H1 (cell line): Measurements from ENCODE around the gene TRIOBP. TPM values are rescaled to one million over a fixed set of nuclear protein-coding genes. Genes with fewer than 3 reads are reported as not detected.

Experiments used
- CTCF ChIA-PET: fragments of 300-600 bp; sonication (Branson Sonifier 250); formaldehyde crosslinking; loops from one replicate; lab custom pipeline; 2021; ENCODE audit not compliant: partially characterized antibody; lab: Charles Lee
- POLR2A ChIA-PET: fragments of 300-600 bp; sonication (Branson Sonifier 250); formaldehyde crosslinking; loops from one replicate; lab custom pipeline; 2021; ENCODE audit warnings: inconsistent platforms; ENCODE audit not compliant: partially characterized antibody; lab: Charles Lee
- DNase-seq, 2 experiments: peaks; one replicate each; pipeline versions ENCODE4 v3.0.0 to v3.0.0-alpha.2; 2010 to 2022; ENCODE audit warnings: low spot score in 2 of 2, low read depth in 1 of 2, mixed read lengths in 1 of 2
- FAIRE-seq: peaks from 2 replicates; lab custom pipeline; 2011; peaks lifted over from hg19 to GRCh38; lab: Jason Lieb, UNC
- H2AFZ ChIP-seq: 2 replicates; pipeline ENCODE4 v1.8.1; 2012; ENCODE audit warnings: low read length, inconsistent platforms
- H2AK5ac ChIP-seq: 2 replicates; pipeline ENCODE4 v1.6.1; 2013; ENCODE audit warnings: low read depth, low read length
- H2BK120ac ChIP-seq: replicated peaks from 2 replicates; pipeline ENCODE3; 2013; ENCODE audit warnings: low read depth, low read length, inconsistent platforms
- H2BK12ac ChIP-seq: 2 replicates; pipeline ENCODE4 v1.6.1; 2013; ENCODE audit warnings: low read depth, low read length
- H2BK15ac ChIP-seq: 2 replicates; pipeline ENCODE4 v1.6.1; 2013; ENCODE audit warnings: low read length
- H2BK20ac ChIP-seq: 2 replicates; pipeline ENCODE4 v1.6.1; 2013; ENCODE audit warnings: low read length
- H2BK5ac ChIP-seq: 2 replicates; pipeline ENCODE4 v1.6.1; 2013; ENCODE audit warnings: low read depth, low read length
- H3K14ac ChIP-seq: 2 replicates; pipeline ENCODE4 v1.6.1; 2013; ENCODE audit warnings: inconsistent platforms; ENCODE audit not compliant: insufficient read length
- H3K18ac ChIP-seq: 2 replicates; pipeline ENCODE4 v1.6.1; 2013; ENCODE audit warnings: low read length; ENCODE audit errors: extremely low read depth
- H3K23ac ChIP-seq: 2 replicates; pipeline ENCODE4 v1.6.1; 2013; ENCODE audit warnings: inconsistent platforms; ENCODE audit not compliant: insufficient read length
- H3K23me2 ChIP-seq: 2 replicates; pipeline ENCODE4 v1.6.1; 2013; ENCODE audit warnings: low read depth, low read length
- H3K27ac ChIP-seq: 2 replicates; pipeline ENCODE4 v1.6.1; 2011; ENCODE audit warnings: low read depth, low read length, inconsistent platforms
- H3K27me3 ChIP-seq, 4 experiments: replicated peaks in 1 of 4; 1 replicate in 1 of 4; 2 replicates in 3 of 4; pipeline versions ENCODE4 v1.6.1 to v1.8.1; 2011 to 2013; ENCODE audit warnings: low read length in 3 of 4, mild to moderate bottlenecking in 3 of 4, inconsistent platforms in 2 of 4, mixed read lengths in 2 of 4, moderate library complexity in 1 of 4; ENCODE audit not compliant: control insufficient read depth in 3 of 4, insufficient read depth in 3 of 4; ENCODE audit errors: extremely low read depth in 1 of 4
- H3K36me3 ChIP-seq, 4 experiments: 2 replicates each; pipeline versions ENCODE4 v1.6.1 to v1.8.1; 2011 to 2013; ENCODE audit warnings: mild to moderate bottlenecking in 4 of 4, low read length in 3 of 4, moderate library complexity in 2 of 4, control low read depth in 1 of 4, inconsistent platforms in 1 of 4; ENCODE audit not compliant: insufficient read depth in 4 of 4, control insufficient read depth in 2 of 4
- H3K4ac ChIP-seq: replicated peaks from 2 replicates; pipeline ENCODE3; 2013; ENCODE audit warnings: low read length, low read depth, mixed read lengths, inconsistent platforms; ENCODE audit not compliant: insufficient read length
- H3K4me1 ChIP-seq, 4 experiments: replicated peaks in 1 of 4; 1 replicate in 1 of 4; 2 replicates in 3 of 4; pipeline versions ENCODE4 v1.6.1 to v1.8.1; 2011 to 2013; ENCODE audit warnings: low read length in 3 of 4, inconsistent platforms in 2 of 4, mixed read lengths in 1 of 4; ENCODE audit not compliant: insufficient read depth in 4 of 4, control insufficient read depth in 3 of 4
- H3K4me2 ChIP-seq, 2 experiments: 2 replicates each; pipeline versions ENCODE4 v1.6.1 to v1.8.1; 2011 to 2013; ENCODE audit warnings: low read depth in 2 of 2, low read length in 2 of 2, control low read depth in 1 of 2, inconsistent platforms in 1 of 2, mild to moderate bottlenecking in 1 of 2; ENCODE audit not compliant: insufficient read depth in 1 of 2
- H3K4me3 ChIP-seq, 4 experiments: fragments of 200-600, 300-600 bp in 1 of 4; sonication (generic), shearing (Covaris generic), sonication (Bioruptor Twin) in 1 of 4; 2 replicates each; pipeline versions ENCODE4 v1.5.1 to v1.8.1; 2011 to 2016; ENCODE audit warnings: low read length in 4 of 4, low read depth in 3 of 4, control low read depth in 2 of 4, inconsistent platforms in 2 of 4, mild to moderate bottlenecking in 2 of 4, mixed read lengths in 1 of 4, moderate library complexity in 1 of 4; ENCODE audit not compliant: insufficient read depth in 2 of 4; ENCODE audit errors: extremely low read depth in 1 of 4
- H3K56ac ChIP-seq: replicated peaks from 2 replicates; pipeline ENCODE3; 2013; ENCODE audit warnings: low read depth, mild to moderate bottlenecking, mixed read lengths, low read length, inconsistent platforms; ENCODE audit not compliant: insufficient read length
- H3K79me1 ChIP-seq: 2 replicates; pipeline ENCODE4 v1.6.1; 2013; ENCODE audit warnings: low read depth, low read length, control low read depth
- H3K79me2 ChIP-seq, 2 experiments: 2 replicates each; pipeline versions ENCODE4 v1.6.1 to v1.8.1; 2012 to 2013; ENCODE audit warnings: low read length in 2 of 2, mild to moderate bottlenecking in 2 of 2, inconsistent platforms in 1 of 2; ENCODE audit not compliant: insufficient read depth in 2 of 2, control insufficient read depth in 1 of 2
- H3K9ac ChIP-seq, 4 experiments: replicated peaks in 1 of 4; 1 replicate in 1 of 4; 2 replicates in 3 of 4; pipeline versions ENCODE4 v1.6.1 to v1.8.1; 2011 to 2013; ENCODE audit warnings: low read depth in 3 of 4, low read length in 3 of 4, control low read depth in 2 of 4, mild to moderate bottlenecking in 2 of 4, moderate library complexity in 2 of 4, inconsistent platforms in 1 of 4; ENCODE audit errors: extremely low read depth in 1 of 4
- H3K9me3 ChIP-seq, 2 experiments: 2 replicates each; pipeline versions ENCODE4 v1.6.1 to v1.8.1; 2012 to 2013; ENCODE audit warnings: mild to moderate bottlenecking in 2 of 2, moderate library complexity in 2 of 2, control low read depth in 1 of 2, inconsistent platforms in 1 of 2, low read depth in 1 of 2, low read length in 1 of 2, mixed read lengths in 1 of 2; ENCODE audit not compliant: insufficient read depth in 2 of 2
- H4K20me1 ChIP-seq, 2 experiments: replicated peaks in 1 of 2; 2 replicates each; pipeline versions ENCODE3 to v1.8.1; 2011 to 2013; ENCODE audit warnings: inconsistent platforms in 2 of 2, low read length in 2 of 2, mild to moderate bottlenecking in 1 of 2; ENCODE audit not compliant: insufficient read depth in 2 of 2, control insufficient read depth in 1 of 2
- H4K5ac ChIP-seq: 2 replicates; pipeline ENCODE4 v1.6.1; 2013; ENCODE audit warnings: low read length, low read depth, mixed read lengths, inconsistent platforms; ENCODE audit not compliant: insufficient read length
- H4K8ac ChIP-seq: 2 replicates; pipeline ENCODE4 v1.8.0; 2013; ENCODE audit warnings: mild to moderate bottlenecking, moderate library complexity, low read length, inconsistent platforms; ENCODE audit not compliant: insufficient read depth; ENCODE audit errors: extremely low read depth
- H4K91ac ChIP-seq: replicated peaks from 2 replicates; pipeline ENCODE3; 2013; ENCODE audit warnings: low read length, mixed read lengths, inconsistent platforms; ENCODE audit not compliant: insufficient read length
- BRCA1 ChIP-seq: IDR thresholded peaks from 2 replicates; pipeline ENCODE4 v1.6.1; 2012; ENCODE audit warnings: low read depth, low read length, improper control_type of control experiment
- CBX5 ChIP-seq: fragments of 300-800, 300-1000 bp; sonication (generic); IDR thresholded peaks from 2 replicates; pipeline ENCODE4 v1.7.1; 2016; ENCODE audit warnings: antibody characterized with exemption, low read length, low read depth
- CEBPB ChIP-seq: IDR thresholded peaks from 2 replicates; pipeline ENCODE4 v1.6.1; 2012; ENCODE audit warnings: low read depth, low read length
- EGR1 ChIP-seq: IDR thresholded peaks from 2 replicates; pipeline ENCODE4 v1.6.1; 2011; ENCODE audit warnings: low read depth, low read length, borderline replicate concordance
- GABPA ChIP-seq: IDR thresholded peaks from 2 replicates; pipeline ENCODE4 v1.6.1; 2011; ENCODE audit warnings: mild to moderate bottlenecking, low read length, moderate library complexity, borderline replicate concordance; ENCODE audit not compliant: insufficient read depth
- SP4 ChIP-seq: IDR thresholded peaks from 2 replicates; pipeline ENCODE4 v1.6.1; 2012; ENCODE audit warnings: low read length, inconsistent platforms
- TEAD4 ChIP-seq: IDR thresholded peaks from 2 replicates; pipeline ENCODE4 v1.6.1; 2012; ENCODE audit warnings: low read depth, low read length, inconsistent platforms, mixed read lengths
- WGBS, 2 experiments: shearing (Covaris generic) in 1 of 2; methylation state at CpG; one replicate each; pipeline versions ENCODE4 v1.1.6 to v1.1.7; 2013 to 2015; ENCODE audit warnings: low lambda C conversion rate in 2 of 2, mixed read lengths in 2 of 2, inconsistent platforms in 1 of 2, low coverage in 1 of 2, missing lambda C conversion rate in 1 of 2; ENCODE audit not compliant: insufficient replicate concordance in 2 of 2, insufficient coverage in 1 of 2, insufficient read length in 1 of 2; ENCODE audit errors: extremely low coverage in 1 of 2, missing lambda C conversion rate in 1 of 2; 5-methylcytosine and 5-hydroxymethylcytosine counted together
- polyA plus RNA-seq, 7 experiments: library from polyadenylated mRNA; depleted of rRNA in 3 of 7; stranded (reverse) in 5 of 7; unstranded in 2 of 7; fragments of >200 nt in 5 of 7; fragments of 200-250 nt in 2 of 7; gene quantifications; 1 replicate in 5 of 7; 2 replicates in 1 of 7; 4 replicates in 1 of 7; pipeline versions ENCODE4 v1.2.1 to v1.2.3, GENCODE V29; 2011 to 2013; ENCODE audit warnings: missing spikeins in 2 of 7, mixed read lengths in 2 of 7
- total RNA-seq: library from RNA; stranded (reverse); fragmentation: NEBNext Ultra II Directional; extraction: Animal tissue kit (Norgen Biotek cat#: 25700); gene quantifications from 2 replicates; pipeline ENCODE4 v1.2.1, GENCODE V29; 2021
- TF ChIP-seq, protein P1 (sequence below), 3 experiments: IDR thresholded peaks; 1 replicate in 2 of 3; 2 replicates in 1 of 3; pipeline versions ENCODE4 v1.5.1 to v1.6.1; 2011; ENCODE audit warnings: low read length in 3 of 3, mild to moderate bottlenecking in 3 of 3, inconsistent platforms in 2 of 3, low read depth in 1 of 3, moderate library complexity in 1 of 3; ENCODE audit not compliant: insufficient read depth in 1 of 3; ENCODE audit errors: control extremely low read depth in 1 of 3

Gene TRIOBP
- total and polyA plus RNA-seq, 2 of the 8 experiments (the other 6 are each of a cell fraction or from before 2014, with no cell fraction given): 18.2 to 27.3 TPM

DNA sequence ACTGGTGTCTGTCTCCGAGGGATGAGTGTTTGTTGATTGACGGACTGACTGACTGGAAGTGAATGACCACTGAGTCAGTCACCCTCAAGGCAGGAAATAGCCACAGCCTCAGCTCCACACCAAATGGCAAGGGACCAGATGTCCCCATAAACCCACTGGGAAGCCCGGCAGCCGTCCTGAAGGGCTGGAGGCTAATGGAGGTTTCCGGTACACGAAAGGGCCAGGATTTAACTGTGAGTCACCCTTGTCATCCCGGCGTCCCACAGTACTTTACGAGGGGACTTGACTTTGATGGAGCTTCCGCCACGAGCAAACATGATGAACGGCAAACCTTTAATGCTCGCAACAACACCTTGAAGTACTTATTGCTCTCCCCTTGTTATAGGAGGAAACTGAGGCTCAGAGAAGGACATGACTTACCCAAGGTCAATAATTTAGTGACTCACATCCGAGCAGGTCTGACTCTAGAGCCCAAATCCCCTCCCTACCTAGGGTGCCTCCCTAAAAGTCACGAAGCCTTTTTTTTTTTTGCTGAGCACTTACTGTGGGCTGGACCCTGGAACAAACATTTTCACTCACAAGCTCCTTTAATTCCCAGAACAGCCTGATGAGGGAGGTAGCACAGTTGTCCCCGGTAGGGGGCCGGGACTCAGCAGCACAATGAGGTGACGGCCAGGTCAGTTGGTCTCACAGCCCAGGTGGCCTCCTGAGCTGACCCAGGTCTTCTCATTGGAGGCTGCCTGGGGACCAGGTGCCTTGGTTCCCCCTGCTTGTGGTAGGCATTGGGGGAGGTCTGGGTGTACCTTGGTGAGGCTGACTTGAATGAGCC is 85.7 kb downstream of the TRIOBP start:
- Histone ChIP-seq H4K91ac (no peak overlapping the region), H4K8ac (peak overlapping the region; percentile 75; the same call in 1 of the 2 replicates), H3K79me1 (no peaks in the 10 kb centered on the region), H3K27me3 (peaks cover 0 to 27% (median 10%) of the 10 kb centered on the region in 4 experiments; a peak in 3 of 7 replicates), H3K18ac (no peak overlapping the region), H3K36me3 (no peaks in the 10 kb centered on the region), H3K4me3 (no peak overlapping the region), H3K4ac (no peak overlapping the region), H3K9me3 (no peaks in the 10 kb centered on the region; a peak in 1 of 4 replicates), H3K14ac (no peak overlapping the region), H3K9ac (no peak overlapping the region), H2BK120ac (no peak overlapping the region), H2AK5ac (no peak overlapping the region), H2BK15ac (0 out of 2 replicates have a peak overlapping the region, but pooled peaks have one; percentile 13), H4K5ac (no peak overlapping the region), H3K23me2 (no peaks in the 10 kb centered on the region), H2AFZ (no peak overlapping the region), H2BK12ac (no peak overlapping the region), H3K56ac (no peak overlapping the region), H3K79me2 (no peaks in the 10 kb centered on the region), H3K23ac (no peak overlapping the region), H2BK5ac (no peak overlapping the region), H3K4me1 (no peaks in the 10 kb centered on the region; a peak in 2 of 7 replicates), H3K27ac (no peak overlapping the region), H3K4me2 (no peak overlapping the region), H4K20me1 (no peaks in the 10 kb centered on the region), H2BK20ac (no peak overlapping the region)
- ChIA-PET POLR2A (interaction anchor here (0.7 to 2.6 kb wide), 10 partner anchors 10 to 174 kb away, joined by 3 to 9 read pairs (median 4); partner anchors contain the start of genes GCAT and GGA1), CTCF (interaction anchor here (0.7 to 4.1 kb wide), 8 partner anchors 9 to 121 kb away, joined by 3 to 23 read pairs (median 5); no protein-coding TSS in a partner anchor)
- TF ChIP-seq CEBPB (no peak), SP4 (no peak), CBX5 (no peak), GABPA (no peak), EGR1 (no peak), TEAD4 (no peak), BRCA1 (no peak)
- TF ChIP-seq, protein P1, sequence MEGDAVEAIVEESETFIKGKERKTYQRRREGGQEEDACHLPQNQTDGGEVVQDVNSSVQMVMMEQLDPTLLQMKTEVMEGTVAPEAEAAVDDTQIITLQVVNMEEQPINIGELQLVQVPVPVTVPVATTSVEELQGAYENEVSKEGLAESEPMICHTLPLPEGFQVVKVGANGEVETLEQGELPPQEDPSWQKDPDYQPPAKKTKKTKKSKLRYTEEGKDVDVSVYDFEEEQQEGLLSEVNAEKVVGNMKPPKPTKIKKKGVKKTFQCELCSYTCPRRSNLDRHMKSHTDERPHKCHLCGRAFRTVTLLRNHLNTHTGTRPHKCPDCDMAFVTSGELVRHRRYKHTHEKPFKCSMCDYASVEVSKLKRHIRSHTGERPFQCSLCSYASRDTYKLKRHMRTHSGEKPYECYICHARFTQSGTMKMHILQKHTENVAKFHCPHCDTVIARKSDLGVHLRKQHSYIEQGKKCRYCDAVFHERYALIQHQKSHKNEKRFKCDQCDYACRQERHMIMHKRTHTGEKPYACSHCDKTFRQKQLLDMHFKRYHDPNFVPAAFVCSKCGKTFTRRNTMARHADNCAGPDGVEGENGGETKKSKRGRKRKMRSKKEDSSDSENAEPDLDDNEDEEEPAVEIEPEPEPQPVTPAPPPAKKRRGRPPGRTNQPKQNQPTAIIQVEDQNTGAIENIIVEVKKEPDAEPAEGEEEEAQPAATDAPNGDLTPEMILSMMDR (IDR thresholded peaks at IDR 0.05; ENCODE audit: control extremely low read depth in 1 of 3, insufficient read depth in 1 of 3, low read depth in 1 of 3, low read length in 3 of 3): 0 out of 4 replicates have a peak, but pooled peaks of 1 of the 3 experiments have one; percentile 11
- 92% methylated on average over 18 of the region's 18 CpGs; no CpG with 5 or more reads in 1 of the 2 experiments for WGBS, 2 experiments
- FAIRE-seq: no peak
- no peak for DNase-seq
